Stimulated activated CD4-positive, alpha-beta T cell treated with anti-CD3 and anti-CD28 coated beads, Interleukin-12 subunit alpha, Interleukin-12 subunit beta, amount 100 ng/mL, for 24 hours (primary cell): ENCODE data around the gene FAM3D.
"Not testable (repeated sequence)": the region's sequence is repeated elsewhere in the genome, so short reads cannot be mapped to it uniquely, and the experiment has no call there.

ENCODE experiments used
- DNase-seq, 2 experiments: peaks; one replicate each; pipeline ENCODE4 v3.0.0-alpha.2; 2020; ENCODE audit warnings: low read depth in 2 of 2

FAM3D gene

DNA sequence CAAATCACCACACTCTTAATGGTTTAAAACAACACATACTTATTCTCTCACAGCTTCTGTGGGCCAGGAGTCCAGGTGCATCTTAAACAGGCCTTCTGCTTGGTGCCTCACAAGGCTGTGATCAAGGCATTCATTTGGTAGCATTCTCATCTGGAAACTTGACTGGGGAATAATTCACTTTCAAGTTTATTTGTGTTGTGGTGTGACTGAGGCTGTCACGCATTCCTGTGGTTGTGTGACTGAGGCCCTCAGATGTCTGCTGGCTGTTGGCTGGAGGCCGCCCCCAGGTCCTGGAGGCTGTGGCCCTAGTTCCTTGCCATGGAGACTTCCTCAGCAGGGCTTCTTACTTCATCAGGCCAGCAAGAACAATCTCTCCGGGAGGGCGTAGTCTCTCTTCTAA lies 16.9 kb upstream of the FAM3D start:
- no peak for DNase-seq

DNA sequence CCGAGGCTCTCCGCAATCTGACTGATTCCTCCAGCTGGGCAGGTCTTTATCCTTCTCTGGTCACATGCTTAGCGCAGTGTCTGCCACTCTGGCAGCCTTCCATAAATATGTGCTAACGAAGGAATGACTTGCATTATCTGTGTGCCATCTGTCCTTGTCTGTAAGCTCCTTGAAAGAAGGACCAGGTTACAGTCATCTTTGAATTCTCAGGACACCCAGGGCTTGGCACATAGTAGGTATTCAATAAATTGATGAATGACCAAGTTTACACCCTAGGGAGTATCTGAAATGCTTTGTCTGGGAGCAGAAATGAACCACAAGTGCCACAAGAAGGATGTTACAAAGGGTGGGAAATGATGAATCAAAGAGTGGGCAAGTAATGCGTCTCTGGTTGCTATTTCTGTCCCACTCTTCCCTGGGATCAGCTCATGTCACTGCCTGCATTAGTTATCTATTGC lies 16.5 kb upstream of the FAM3D start:
- no peak for DNase-seq

DNA sequence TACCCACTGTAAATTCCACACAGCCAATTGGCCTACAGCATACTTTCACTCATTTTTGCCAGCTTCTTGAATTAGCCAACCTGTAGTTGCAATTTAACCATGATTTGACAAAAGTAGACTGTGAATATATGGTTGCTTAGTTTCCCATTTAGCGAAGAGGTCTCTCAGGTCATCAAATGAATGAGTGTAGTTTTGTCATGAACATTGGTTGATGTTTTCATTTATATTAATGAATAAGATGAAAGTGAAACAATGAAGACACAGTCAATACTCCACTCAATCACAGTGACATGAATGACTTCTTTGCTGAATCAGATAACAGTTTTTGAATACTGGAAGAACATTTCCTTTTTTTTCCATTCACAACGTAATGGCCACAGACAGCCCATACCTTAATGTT lies 15.3 kb upstream of the FAM3D start:
- DNase-seq: no peak

DNA sequence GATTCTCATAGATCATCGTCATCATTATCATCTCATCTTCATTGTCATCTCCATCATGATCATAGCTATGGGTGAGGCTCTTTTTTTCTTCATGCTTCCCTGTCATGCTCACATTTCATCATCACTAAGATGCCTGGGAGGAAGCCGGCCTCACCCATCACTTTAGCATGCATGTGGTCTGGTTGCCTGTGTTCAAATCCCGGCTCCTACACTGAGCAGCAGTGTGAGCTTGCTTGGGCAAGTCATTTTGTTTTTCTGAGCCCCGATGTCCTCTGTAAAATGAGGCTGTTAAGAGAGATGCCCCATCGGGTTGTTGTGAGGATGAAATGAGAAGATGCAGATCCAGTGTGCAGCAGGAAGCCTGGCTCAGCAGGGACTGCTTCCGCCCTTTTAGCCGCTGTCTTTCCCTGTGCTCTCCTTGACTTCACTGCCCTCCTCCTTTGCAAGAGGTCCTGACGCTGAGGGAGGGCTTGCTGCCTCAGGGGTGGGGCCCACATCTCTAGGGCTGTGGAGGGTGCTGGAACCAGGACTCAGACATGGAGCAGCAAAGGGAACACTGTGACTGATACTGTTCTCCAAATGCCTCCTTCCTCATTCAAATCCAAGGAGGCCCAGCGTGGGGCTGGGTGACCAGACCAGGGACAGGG lies 14.4 kb upstream of the FAM3D start:
- no peak for DNase-seq

DNA sequence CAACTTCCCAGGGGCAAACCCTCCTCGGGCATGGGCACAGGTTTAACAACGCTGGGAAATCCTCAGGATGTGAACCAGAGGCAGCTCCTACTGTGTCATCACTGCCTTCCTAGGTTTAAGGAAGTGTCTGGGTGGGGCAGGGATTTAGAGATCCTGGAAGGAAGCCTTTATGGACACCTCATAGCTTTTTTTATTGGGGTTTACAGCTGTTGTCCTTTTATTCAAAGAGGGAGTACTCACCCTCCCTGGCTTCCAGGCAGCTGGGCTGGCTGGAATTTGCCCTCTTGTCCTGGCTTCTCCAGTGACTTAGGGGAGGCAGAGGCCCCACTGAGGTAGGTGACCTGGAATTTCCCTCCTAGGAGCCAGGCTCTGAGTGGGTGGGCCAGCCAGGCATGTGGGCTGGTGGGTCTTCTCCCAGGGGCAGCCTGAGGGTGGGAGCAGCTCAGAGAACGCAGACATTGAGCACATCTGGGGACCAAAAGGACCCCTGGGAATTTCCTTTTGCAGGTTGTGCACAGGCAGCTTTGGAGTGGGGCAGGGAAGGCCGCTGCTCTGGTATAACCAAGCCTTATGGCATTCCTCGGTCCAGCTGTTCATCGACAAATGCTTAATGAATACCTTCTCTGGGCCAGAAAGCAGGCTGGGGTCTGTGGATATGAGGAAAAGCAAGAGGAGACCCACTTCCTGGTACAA lies 13.5 kb upstream of the FAM3D start:
- no peak for DNase-seq

DNA sequence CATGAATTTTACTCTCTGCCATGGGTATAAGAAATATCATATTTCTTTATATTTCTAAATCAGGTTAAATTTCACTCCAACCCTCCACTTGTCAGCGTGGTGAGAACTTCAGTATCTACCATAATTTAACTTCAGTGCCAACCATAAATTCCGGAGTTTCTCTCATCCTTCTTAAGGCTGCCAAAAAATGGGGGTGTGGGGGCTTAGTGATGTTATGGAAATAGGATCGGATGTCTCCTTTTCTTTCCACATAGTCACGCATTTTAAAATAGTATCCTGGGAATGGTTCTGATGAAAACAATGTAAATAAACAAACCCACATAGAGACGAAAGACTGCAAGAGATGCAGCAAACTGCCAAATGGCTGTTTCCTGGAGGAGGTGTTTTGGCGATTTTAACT lies 12.9 kb upstream of the FAM3D start:
- DNase-seq: no peak

DNA sequence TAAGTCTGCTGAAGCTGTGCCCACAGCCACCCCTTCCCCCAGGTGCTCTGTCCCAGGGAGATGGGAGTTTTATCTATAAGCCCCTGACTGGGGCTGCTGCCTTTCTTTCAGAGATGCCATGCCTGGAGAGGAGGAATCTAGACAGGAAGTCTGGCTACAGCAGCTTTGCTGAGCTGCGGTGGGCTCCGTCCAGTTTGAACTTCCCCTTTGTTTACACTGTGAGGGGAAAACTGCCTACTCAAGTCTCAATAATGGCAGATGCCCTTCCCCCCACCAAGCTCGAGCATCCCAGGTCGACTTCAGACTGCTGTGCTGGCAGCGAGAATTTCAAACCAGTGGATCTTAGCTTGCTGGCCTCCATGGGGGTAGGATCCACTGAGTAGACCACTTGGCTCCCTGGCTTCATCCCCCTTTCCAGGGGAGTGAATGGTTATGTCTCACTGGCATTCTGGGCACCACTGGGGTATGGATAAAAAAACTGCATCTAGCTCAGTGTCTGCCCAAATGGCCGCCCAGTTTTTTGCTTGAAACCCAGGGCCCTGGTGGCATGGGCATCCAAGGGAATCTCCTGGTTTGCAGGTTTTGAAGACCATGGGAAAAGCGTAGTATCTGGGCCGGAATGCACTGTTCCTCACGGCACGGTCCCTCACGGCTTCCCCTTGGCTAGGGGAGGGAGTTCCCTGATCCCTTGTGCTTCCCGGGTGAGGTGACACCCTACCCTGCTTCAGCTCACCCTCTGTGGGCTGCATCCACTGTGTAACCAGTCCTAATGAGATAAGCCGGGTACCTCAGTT lies 11.8 kb upstream of the FAM3D start:
- not testable (repeated sequence) for DNase-seq

DNA sequence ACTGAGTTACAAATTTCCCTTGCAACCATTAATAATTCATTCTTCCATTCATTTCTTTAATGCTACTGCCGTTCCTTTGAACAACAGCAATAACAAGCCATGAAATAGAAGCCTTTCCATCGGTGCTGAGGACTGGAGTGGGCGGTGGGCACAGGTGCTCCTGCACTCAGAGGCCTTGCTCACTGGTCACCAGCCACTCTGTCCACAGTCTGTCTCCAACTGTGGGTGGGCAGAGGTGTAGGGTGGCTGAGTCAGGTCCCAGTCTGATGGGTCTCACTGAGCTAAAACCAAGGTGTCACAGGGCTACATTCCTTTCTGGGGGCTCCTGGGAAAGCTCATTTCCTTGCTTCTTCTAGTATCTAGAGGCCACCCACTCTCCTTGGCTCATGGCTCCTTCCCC lies 6.3 kb upstream of the FAM3D start:
- DNase-seq: no peak

DNA sequence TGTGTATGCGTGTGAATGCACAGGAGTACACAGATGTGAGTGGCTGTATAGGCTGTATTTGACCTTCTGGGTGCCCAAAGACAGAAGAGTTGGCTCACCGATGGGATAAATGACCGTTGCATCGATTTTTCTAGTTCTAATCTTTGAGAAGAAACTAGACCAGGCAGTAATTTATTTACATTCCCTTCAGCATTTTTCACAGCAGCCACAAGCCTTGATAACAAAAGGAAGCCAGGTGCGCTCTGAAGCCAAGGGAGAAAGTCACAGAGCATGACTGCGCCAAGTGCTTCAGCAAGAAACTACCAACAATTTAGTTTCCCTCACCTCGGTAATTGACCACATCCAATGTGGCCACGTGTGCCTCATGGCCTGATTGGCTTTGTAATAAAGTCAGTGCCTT lies 5.9 kb upstream of the FAM3D start:
- no peak for DNase-seq

DNA sequence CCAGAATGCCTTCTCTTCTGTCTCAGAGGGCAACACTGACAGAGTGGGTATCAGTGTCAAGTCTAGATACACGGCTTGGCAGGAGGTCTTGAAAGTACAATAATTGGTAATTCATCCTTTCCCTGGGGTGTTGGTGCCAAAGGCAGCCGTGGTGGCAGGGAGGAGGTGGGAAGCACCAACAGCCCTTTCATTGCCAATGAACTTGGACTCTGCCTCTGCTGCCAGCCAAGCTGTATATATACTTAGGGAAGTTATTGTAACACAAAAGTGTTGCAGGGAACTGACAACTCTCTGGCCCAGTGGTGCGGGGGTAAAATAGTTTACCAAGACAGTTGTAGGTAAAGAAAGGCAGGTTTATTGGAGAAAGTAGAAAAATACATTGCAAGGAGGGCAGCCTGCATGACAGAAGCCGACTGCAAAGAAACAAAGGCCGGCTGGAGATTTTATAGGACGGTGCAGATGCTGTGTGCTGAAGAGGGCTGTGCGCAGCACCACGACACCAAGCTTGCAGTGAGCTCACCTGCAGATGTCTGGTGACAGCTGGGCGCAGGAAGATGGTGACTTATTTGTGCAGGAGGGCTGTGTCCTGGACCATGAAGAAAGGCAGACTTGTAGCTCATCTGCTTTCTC lies 4.0 kb upstream of the FAM3D start:
- DNase-seq: no peak

DNA sequence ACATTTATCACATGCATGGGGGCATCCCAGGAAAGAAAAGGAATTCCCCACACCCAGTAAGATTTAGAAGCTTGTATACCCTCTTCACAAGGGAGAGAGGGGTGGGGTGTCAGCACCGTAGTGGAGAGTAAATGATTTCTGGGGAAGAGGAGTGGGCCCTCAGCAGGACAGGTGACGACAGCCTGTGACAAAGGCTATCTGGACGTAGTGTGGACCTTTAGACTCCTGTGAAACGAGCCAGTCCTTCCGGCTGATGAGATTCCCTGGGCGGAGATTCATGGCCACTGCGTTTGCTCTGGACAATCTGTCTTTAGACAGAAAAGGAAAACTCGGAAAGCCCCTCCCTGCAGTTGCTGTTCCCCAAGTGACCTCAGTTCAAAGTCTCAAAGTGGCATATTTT lies 1.7 kb upstream of the FAM3D start:
- no peak for DNase-seq

DNA sequence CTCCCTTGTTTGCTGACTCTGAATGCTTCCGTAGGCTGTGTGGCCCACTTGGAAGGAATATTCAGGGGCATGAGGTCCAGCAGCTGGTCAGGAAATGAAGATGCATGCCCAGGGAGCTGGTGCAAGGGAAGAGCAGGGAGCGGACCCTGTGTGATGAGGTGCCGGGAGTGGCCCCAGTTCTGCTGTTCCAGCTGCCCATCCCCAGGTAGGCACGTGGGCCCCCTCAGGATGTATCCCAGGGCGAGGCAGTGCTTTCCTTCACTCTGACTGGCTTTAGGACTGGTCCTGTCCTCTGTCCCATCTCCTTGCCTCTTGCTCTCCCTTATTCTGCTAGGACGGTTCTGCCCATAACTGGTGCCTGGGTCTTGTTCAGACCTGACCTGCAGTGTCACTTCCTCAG lies 1.1 kb upstream of the FAM3D start:
- no peak for DNase-seq

DNA sequence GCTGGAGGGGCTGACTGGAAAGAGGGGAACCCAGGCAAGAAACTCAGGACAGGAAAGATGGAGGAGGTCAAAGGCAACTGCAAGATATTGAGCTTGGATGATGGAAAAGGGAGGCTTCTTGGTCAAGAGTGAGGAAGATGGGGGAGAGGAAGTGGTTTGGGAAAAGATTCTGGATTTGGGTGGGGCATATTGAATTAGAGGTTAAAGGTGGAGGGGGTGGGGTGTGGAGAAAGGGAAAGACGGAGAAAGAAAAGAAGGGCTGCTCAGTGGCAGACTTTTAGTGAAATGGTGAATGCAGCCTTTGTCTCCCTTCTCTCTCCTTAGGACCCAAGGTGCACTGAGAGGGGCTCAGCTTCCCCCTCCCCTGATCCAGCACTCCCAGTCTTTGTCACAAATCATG lies 655 bp upstream of the FAM3D start:
- DNase-seq: no peak

DNA sequence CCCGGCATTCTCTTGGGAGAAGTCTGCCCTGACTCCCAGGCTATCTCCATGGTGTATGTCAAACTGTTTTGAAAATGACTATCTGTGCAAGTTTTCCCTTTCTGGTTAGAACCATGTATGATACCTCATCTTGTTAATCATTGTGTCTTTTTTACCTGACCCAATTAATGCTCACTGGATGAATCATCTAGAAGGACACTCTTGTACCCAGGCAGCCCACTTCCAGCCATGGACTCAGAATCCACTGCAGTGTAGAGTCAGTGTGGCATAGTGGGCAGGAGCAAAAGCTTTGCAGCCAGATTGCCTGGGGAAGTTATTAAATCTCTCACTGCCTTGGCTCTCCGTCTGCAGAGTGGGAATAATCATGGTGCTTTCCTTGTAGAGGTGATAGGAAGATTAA lies 1.2 kb downstream of the FAM3D start:
- no peak for DNase-seq

DNA sequence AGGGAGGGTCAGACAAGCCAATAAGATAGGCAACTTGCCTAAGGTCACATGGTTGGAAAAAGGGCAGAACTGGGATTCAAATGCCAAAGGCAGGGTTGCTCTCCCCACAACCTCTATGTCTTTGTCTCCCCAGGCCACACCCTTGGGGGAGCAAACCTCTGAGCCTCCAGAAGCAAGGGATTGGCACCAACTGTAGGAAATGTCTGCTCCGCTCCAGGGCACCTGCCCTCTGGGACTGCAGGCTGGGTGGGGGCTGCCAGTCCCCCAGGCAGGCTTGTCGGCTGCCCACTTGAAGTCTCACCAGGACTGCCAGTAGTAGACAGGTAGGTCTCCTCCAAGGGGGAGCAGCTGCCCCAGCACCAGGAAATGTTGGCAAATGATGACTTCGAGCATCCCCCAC lies 2.0 kb downstream of the FAM3D start:
- DNase-seq: no peak

DNA sequence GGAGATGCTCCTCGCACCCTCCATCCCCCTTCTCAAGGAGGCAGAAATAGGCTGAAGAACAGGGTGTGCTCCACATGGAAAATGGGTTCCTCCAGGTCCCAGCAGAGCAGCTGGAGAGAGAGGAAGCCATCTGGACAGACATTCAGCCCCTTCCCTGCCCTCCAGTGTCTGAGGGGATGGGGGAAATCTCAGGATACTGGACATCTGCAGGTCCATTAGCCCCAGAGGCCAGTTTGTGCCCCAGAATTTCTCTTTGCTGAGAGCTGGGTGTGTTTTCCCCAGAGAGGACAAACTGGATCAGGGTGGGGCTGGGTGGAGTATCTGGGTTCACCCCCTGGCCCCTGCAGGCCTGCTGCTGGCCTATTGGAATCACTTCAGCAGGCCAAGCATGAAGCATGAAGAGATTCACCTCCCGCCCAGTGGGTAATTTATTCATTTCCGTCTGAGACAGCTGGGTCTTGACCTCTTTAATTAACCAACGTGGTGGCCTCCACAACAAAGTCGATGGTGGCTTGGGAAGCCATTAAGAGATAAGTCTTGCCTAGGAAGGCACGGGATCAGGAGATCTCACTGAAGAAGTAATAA lies 4.6 kb downstream of the FAM3D start:
- DNase-seq: no peak

DNA sequence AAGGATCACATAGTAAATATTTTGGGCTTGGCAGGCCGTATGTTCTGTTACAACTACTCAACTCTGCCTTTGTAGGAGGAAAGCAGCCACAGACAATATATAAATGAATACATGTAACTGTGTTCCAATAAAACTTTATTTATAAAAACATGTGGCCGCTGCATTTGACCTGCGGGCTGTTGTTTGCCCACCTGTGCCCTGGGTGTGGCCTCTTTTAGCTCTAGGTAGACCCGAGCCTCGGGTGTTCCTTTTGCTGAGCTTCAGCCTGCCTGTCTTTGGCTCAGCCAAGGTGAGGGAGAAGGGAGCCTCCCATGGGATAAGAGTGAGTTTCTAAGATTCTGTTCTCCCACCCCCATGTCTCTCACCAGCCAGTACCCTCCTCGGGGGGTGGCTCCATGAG lies 5.6 kb downstream of the FAM3D start:
- DNase-seq: no peak

DNA sequence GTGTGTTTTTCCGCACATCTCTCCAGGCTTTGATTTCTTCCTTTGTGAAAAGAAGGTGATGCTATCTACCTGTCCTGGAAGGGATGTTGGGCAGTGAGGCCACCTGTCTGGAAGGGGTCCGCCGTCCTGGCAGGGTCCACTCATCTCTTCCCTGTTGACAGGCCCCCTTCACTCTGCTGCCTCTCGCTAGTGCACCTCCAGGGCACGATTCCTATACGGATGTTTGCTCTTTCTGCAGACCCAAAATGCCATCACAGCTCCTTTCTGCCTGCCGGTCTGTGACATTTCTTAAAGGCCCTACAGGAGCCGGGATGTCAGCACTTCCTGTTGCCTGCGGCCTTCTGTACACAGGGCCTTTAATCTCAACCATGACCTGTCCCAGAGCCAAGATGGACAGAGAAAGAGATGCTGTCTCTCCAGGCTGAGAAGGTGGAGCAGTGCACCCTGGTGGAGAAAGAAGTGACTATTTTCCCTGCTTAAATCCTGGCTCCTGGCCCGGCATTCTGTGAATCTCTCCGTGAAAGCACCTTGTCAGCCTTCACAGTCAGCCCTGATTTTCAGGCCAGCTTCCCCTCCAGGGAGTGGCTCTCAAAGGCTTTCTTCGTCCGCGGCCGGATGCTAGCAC lies 7.4 kb downstream of the FAM3D start:
- no peak for DNase-seq

DNA sequence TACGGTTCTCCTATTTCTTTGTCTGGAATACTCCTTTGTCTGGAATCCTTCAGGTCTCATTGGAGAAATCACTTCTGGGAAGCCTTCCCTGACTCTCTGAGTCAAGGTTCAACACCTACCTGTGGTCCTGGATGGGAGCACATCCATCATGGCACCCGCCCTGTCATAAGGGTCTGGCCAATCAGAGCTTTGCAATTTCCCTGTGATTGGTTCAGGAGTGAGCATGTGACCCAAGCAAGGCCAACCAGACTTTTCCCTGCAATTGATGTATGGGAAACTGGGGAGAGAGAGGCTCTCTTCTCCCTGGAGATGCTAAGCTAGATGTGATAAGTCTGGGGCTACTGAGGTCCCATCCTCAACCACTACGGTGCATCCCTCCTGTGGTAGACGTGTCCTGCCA lies 8.1 kb downstream of the FAM3D start:
- DNase-seq: no peak

DNA sequence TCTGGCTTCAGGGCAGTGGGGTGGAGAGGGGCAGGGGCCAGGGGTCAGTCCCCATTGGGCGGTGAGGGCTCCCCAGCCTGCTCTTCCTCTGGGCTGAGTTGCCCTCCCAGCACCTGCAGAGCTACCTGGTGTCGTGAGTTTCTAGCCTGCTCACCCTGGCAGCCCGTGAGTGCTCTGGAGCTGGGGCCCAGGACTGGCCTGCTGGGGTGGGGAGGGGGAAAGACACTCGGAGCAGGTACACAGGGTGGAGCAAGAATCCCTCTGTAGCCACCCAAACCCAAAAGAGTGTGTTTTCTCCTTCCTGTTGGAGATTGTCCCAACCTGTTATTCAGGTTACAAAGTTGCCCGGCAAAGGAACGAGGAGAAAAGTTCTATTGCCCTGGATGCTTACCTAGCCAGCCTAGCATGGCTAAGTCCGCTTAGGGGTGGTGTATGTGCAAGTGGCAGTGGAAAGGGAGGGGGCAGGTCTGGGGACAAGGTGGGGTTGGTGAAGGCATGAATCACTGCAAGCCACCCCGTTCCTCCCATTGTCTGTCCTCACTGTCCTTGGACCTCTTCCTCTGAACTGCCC lies 8.9 kb downstream of the FAM3D start:
- DNase-seq: no peak

DNA sequence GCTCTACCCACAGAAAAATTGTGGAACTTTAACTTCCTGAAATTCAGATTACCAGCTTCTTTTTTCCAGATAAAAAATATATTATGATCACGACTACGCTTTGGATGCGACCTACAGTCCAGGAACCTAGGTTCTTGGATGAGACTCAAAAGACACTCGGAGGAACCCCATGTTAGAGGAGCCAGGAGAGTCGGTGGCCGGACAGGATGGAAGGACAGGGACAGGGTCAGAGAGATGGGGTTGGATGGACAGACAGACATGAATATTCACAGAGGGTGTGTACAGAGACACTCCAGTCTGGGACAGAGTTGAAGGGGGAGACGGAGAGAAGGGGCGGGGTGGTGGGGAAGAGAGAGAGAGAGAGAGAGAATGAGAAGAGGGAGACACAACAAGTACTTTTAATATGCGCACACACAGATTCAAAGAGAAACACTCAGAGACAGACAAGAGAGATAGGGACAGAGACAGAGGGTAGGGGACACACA lies 9.5 kb downstream of the FAM3D start:
- no peak for DNase-seq
